B cell (primary cell): ENCODE results near the gene MYOCOS. TPM values are rescaled to one million over a fixed set of nuclear protein-coding genes. Genes with fewer than 3 reads are reported as not detected.
A peak's percentile ranks its signal among the peaks of the same experiment; 100 is the strongest.

Experiments
- ATAC-seq: fragments of 200-7000 bp; cut with Tn5 transposase; one replicate; pipeline ENCODE4 v1.10.0; 2021; ENCODE audit warnings: low read depth, mild to moderate bottlenecking, moderate number of reproducible peaks, moderate library complexity
- CTCF ChIA-PET: fragments of 350-600 bp; sonication (Branson Sonifier 250); formaldehyde crosslinking; loops from one replicate; lab custom pipeline; 2021; ENCODE audit warnings: antibody characterized with exemption, inconsistent platforms; lab: Charles Lee
- POLR2A ChIA-PET: fragments of 350-600 bp; sonication (Branson Sonifier 250); formaldehyde crosslinking; loops from one replicate; lab custom pipeline; 2021; ENCODE audit warnings: antibody characterized with exemption; lab: Charles Lee
- DNase-seq: peaks from one replicate; pipeline ENCODE4 v3.0.0; 2013
- H2AFZ ChIP-seq: 2 replicates; pipeline ENCODE4 v1.6.1; 2012; ENCODE audit warnings: mild to moderate bottlenecking, low read depth, low read length; ENCODE audit not compliant: insufficient read depth, poor library complexity, severe bottlenecking
- H3K27ac ChIP-seq, 2 donors: 1 replicate in 1 of 2; 2 replicates in 1 of 2; pipeline ENCODE4 v1.5.1; 2012 to 2013; ENCODE audit warnings: low read length in 2 of 2, mild to moderate bottlenecking in 2 of 2, moderate library complexity in 1 of 2
- H3K27me3 ChIP-seq, 4 experiments: fragments of 200-600 bp in 1 of 4; sonication (generic) in 1 of 4; replicated peaks in 1 of 4; 1 replicate in 2 of 4; 2 replicates in 2 of 4; pipeline versions ENCODE4 v1.6.1 to v1.7.0; 2013 to 2016; ENCODE audit warnings: low read length in 3 of 4, mild to moderate bottlenecking in 2 of 4, mixed read lengths in 1 of 4, moderate library complexity in 1 of 4; ENCODE audit not compliant: insufficient read depth in 4 of 4, control insufficient read depth in 3 of 4; ENCODE audit errors: control extremely low read depth in 1 of 4
- H3K36me3 ChIP-seq, 2 experiments: replicated peaks in 1 of 2; 1 replicate in 1 of 2; 2 replicates in 1 of 2; pipeline versions ENCODE4 v1.6.1 to v1.7.1; 2013; ENCODE audit warnings: low read length in 1 of 2; ENCODE audit not compliant: insufficient read depth in 2 of 2, control insufficient read depth in 1 of 2; ENCODE audit errors: control extremely low read depth in 1 of 2, extremely low read depth in 1 of 2
- H3K4me1 ChIP-seq, 2 donors: fragments of 200-600 bp in 1 of 2; sonication (generic) in 1 of 2; 1 replicate in 1 of 2; 2 replicates in 1 of 2; pipeline versions ENCODE4 v1.5.1 to v1.6.1; 2013 to 2017; ENCODE audit warnings: low read length in 2 of 2; ENCODE audit not compliant: control insufficient read depth in 2 of 2, insufficient read depth in 2 of 2
- H3K4me2 ChIP-seq: replicated peaks from 2 replicates; pipeline ENCODE3; 2012; ENCODE audit warnings: mild to moderate bottlenecking, low read depth, low read length; ENCODE audit not compliant: poor library complexity, severe bottlenecking
- H3K4me3 ChIP-seq, 5 experiments: fragments of 200-600 bp in 1 of 5; sonication (generic) in 1 of 5; 1 replicate in 3 of 5; 2 replicates in 2 of 5; pipeline versions ENCODE4 v1.5.1 to v1.7.0; 2011 to 2016; ENCODE audit warnings: low read length in 4 of 5, mild to moderate bottlenecking in 4 of 5, low read depth in 2 of 5, control low read depth in 1 of 5, moderate library complexity in 1 of 5; ENCODE audit not compliant: insufficient read depth in 1 of 5; ENCODE audit errors: control extremely low read depth in 1 of 5, extremely low read depth in 1 of 5
- H3K79me2 ChIP-seq: fragments of 200-600 bp; sonication (generic); one replicate; pipeline ENCODE4 v1.6.0; 2016; ENCODE audit warnings: low read length; ENCODE audit not compliant: control insufficient read depth, insufficient read depth
- H3K9ac ChIP-seq: fragments of 200-600 bp; sonication (generic); 2 replicates; pipeline ENCODE4 v1.6.1; 2017; ENCODE audit warnings: mild to moderate bottlenecking, low read length, moderate library complexity
- H3K9me3 ChIP-seq, 3 donors: one replicate each; pipeline versions ENCODE4 v1.6.1 to v1.7.1; 2013; ENCODE audit warnings: low read length in 2 of 3; ENCODE audit not compliant: control insufficient read depth in 2 of 3, insufficient read depth in 1 of 3; ENCODE audit errors: control extremely low read depth in 1 of 3
- H4K20me1 ChIP-seq: 2 replicates; pipeline ENCODE4 v1.6.0; 2012; ENCODE audit warnings: mild to moderate bottlenecking, low read length; ENCODE audit not compliant: insufficient read depth, control insufficient read depth, poor library complexity, severe bottlenecking
- H3K27ac Mint-ChIP-seq: one replicate; pipeline ENCODE4 v1.8.0; 2021; ENCODE audit warnings: mixed read lengths
- H3K27me3 Mint-ChIP-seq: one replicate; pipeline ENCODE4 v1.8.0; 2021; ENCODE audit warnings: mixed read lengths
- H3K4me1 Mint-ChIP-seq: one replicate; pipeline ENCODE4 v1.8.0; 2021; ENCODE audit warnings: mixed read lengths
- H3K4me3 Mint-ChIP-seq: one replicate; pipeline ENCODE4 v1.8.0; 2021; ENCODE audit warnings: mixed read lengths
- H3K9me3 Mint-ChIP-seq: one replicate; pipeline ENCODE4 v1.8.0; 2022; ENCODE audit warnings: mixed read lengths; ENCODE audit not compliant: insufficient read depth
- EZH2 ChIP-seq: IDR thresholded peaks from 2 replicates; pipeline ENCODE4 v1.6.1; 2012; ENCODE audit warnings: borderline replicate concordance, low read depth, mild to moderate bottlenecking, moderate library complexity, low read length; ENCODE audit not compliant: insufficient read depth, poor library complexity, severe bottlenecking
- WGBS: methylation state at CpG from one replicate; pipeline ENCODE4 v1.1.5; 2013; ENCODE audit warnings: missing lambda C conversion rate; ENCODE audit not compliant: insufficient coverage; 5-methylcytosine and 5-hydroxymethylcytosine counted together
- intact Hi-C: fragments of 100-400 bp; cut with micrococcal nuclease; formaldehyde crosslinking; loops from one replicate; pipeline ENCODE4 v1.10.0; 2022
- polyA plus RNA-seq: library from polyadenylated mRNA; depleted of rRNA; stranded (reverse); fragments of >200 nt; gene quantifications from 2 replicates; pipeline ENCODE4 v1.2.3, GENCODE V29; 2012
- total RNA-seq, 2 donors: library from RNA; stranded (reverse); fragments of 120-200 nt in 1 of 2; gene quantifications; 1 replicate in 1 of 2; 2 replicates in 1 of 2; pipeline versions ENCODE4 v1.2.3 to v1.2.4, GENCODE V29; 2013 to 2022
- TF ChIP-seq, protein P1 (sequence below): fragments of 200-600 bp; IDR thresholded peaks from one replicate; pipeline ENCODE4 v1.8.0; 2022; ENCODE audit warnings: antibody characterized with exemption, mild to moderate bottlenecking

The MYOCOS gene
- total and polyA plus RNA-seq, 2 donors (not counting 1 experiment from before 2014, with no cell fraction given): 0.39 TPM; not detected in 1

GRCh38 chr1:171644805-171645483 is 22.9 kb downstream of the MYOCOS start:
- no peak overlapping the region for H3K4me3 Mint-ChIP-seq

More at GRCh38 chr1:171644805-171645483, 22.9 kb downstream of the MYOCOS start:
- H3K9ac ChIP-seq: no peak overlapping the region
- Mint-ChIP-seq H3K27ac (no peak overlapping the region), H3K4me1 (peaks cover 3% of the 10 kb centered on the region), H3K9me3 (no peaks in the 10 kb centered on the region), H3K27me3 (peaks cover 5% of the 10 kb centered on the region)
- 18% methylated on average over 14 of the region's 15 CpGs for WGBS
- no peak for TF ChIP-seq EZH2
- TF ChIP-seq, protein P1, sequence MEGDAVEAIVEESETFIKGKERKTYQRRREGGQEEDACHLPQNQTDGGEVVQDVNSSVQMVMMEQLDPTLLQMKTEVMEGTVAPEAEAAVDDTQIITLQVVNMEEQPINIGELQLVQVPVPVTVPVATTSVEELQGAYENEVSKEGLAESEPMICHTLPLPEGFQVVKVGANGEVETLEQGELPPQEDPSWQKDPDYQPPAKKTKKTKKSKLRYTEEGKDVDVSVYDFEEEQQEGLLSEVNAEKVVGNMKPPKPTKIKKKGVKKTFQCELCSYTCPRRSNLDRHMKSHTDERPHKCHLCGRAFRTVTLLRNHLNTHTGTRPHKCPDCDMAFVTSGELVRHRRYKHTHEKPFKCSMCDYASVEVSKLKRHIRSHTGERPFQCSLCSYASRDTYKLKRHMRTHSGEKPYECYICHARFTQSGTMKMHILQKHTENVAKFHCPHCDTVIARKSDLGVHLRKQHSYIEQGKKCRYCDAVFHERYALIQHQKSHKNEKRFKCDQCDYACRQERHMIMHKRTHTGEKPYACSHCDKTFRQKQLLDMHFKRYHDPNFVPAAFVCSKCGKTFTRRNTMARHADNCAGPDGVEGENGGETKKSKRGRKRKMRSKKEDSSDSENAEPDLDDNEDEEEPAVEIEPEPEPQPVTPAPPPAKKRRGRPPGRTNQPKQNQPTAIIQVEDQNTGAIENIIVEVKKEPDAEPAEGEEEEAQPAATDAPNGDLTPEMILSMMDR: peak; percentile 55
- H3K4me1 ChIP-seq: no peaks in the 10 kb centered on the region
- ChIA-PET CTCF (interaction anchor here (0.9 to 3.0 kb wide), 7 partner anchors 8 to 346 kb away, joined by 3 to 18 read pairs (median 4); no protein-coding TSS in a partner anchor), POLR2A (no interaction called here)
- no peak overlapping the region for H3K4me3 ChIP-seq
- H3K27ac ChIP-seq: no peak overlapping the region
- peak; percentile 45 for ATAC-seq
- no peak overlapping the region for H3K4me2 ChIP-seq
- H4K20me1 ChIP-seq: no peaks in the 10 kb centered on the region
- no peaks in the 10 kb centered on the region for H3K9me3 ChIP-seq
- H3K27me3 ChIP-seq: no peaks in the 10 kb centered on the region
- H3K79me2 ChIP-seq: no peaks in the 10 kb centered on the region
- H3K36me3 ChIP-seq: no peaks in the 10 kb centered on the region
- DNase-seq: peak; percentile 41
- intact Hi-C loops: loop anchor here (1.0 kb wide), 1 partner anchor 340 kb away; no protein-coding TSS in a partner anchor
- no peak overlapping the region for H2AFZ ChIP-seq
